Measurements from ENCODE around the gene BRI3. TPM values are rescaled to one million over a fixed set of nuclear protein-coding genes. Genes with fewer than 3 reads are reported as not detected.

The BRI3 gene
- total RNA-seq, 1 experiment from 2014 or later: 344 TPM

DNA sequence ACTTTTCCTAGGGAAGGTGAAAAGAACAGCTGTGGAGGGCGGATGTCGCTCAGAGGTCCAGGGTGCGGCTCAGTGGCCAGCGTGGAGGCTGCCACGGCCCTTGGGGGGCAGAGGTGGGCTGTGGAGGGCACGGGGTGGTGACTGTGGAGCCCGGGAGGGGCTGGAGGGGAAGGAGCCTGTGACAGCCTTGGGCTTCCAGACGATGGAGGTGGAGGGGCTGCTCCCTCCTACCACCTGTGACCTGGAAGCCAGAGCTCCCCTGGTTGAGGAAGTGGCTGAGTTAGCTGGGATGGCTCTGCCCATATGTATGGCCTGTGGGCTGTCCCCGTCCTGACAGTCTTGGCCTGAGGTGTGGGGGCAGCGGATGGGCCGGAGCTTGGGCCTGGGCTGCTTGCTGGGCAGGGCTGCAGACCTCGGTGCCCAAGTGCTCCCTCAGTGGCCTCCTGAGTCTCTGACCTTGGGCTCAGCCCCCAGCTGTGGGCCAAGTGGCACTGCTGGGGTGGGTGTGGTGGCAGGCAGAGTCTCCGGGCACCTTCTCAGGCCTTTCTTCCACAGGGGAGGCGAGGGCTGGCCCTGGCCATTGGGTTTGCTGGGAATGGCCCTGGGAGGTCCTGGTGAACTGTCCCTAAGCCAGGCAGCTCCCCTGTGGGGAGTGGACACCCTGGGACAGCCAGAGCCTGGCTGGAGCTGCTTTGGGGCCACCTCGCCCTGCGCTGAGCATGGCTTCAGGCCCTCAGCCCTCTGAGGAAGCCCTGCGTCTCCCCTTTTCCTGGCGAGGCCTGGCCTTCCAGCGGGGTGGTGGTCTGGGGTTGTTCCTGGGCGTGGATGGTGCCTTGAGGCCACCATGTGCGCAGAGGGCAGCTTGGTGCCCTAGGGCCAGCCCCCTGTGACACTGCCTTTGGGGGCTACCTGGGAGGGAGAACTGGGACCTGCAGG, 3.9 kb downstream of the BRI3 start:
- in situ Hi-C loops (cut with HindIII; ENCODE audit: low pct_unique_long_range_greater_than_20kb, low sequenced_read_pairs): loop anchor here (25.0 kb wide), 1 partner anchor 102 kb away; no protein-coding TSS in a partner anchor
- no peak for ATAC-seq
- H3K27me3 ChIP-seq (ENCODE audit: control insufficient read depth, insufficient read depth, low read length): no peaks in the 10 kb centered on the region
- CTCF ChIA-PET: interaction anchor here (0.5 kb wide), 1 partner anchor 20 kb away, joined by 3 read pairs; no protein-coding TSS in a partner anchor
- intact Hi-C loops (cut with micrococcal nuclease; ENCODE audit: unreplicated experiment): no loop called here
- H3K9me3 ChIP-seq (ENCODE audit: control insufficient read depth, insufficient read depth, low read depth, low read length): no peaks in the 10 kb centered on the region
- H3K4me3 ChIP-seq (ENCODE audit: low read depth in 2 of 2, low read length in 2 of 2): peak overlapping the region; percentile 89 to 90
- TF ChIP-seq SIN3A (IDR thresholded peaks at IDR 0.05; ENCODE audit: borderline replicate concordance, insufficient read depth, low read depth, low read length): no peak
- peak; percentile 35; the same call in 1 of the 2 replicates for TF ChIP-seq POLR2AphosphoS5 (IDR thresholded peaks at IDR 0.05; ENCODE audit: low read depth, low read length)
- H3K36me3 ChIP-seq (ENCODE audit: control insufficient read depth, insufficient read depth, low read length): peaks cover 4% of the 10 kb centered on the region
- H3K27ac ChIP-seq (ENCODE audit: low read length): peak overlapping the region; percentile 98
- POLR2A ChIA-PET: no interaction called here
- H3K4me1 ChIP-seq (ENCODE audit: control insufficient read depth, insufficient read depth, low read length): peaks cover 52% of the 10 kb centered on the region
- no TSS peak for BruUV-seq (replicated peaks)
- no peak for DNase-seq (ENCODE audit: low read depth, low spot score)

GRCh38 chr7:98286093-98286539, 4.6 kb downstream of the BRI3 start:
- POLR2A ChIA-PET: no interaction called here

DNA sequence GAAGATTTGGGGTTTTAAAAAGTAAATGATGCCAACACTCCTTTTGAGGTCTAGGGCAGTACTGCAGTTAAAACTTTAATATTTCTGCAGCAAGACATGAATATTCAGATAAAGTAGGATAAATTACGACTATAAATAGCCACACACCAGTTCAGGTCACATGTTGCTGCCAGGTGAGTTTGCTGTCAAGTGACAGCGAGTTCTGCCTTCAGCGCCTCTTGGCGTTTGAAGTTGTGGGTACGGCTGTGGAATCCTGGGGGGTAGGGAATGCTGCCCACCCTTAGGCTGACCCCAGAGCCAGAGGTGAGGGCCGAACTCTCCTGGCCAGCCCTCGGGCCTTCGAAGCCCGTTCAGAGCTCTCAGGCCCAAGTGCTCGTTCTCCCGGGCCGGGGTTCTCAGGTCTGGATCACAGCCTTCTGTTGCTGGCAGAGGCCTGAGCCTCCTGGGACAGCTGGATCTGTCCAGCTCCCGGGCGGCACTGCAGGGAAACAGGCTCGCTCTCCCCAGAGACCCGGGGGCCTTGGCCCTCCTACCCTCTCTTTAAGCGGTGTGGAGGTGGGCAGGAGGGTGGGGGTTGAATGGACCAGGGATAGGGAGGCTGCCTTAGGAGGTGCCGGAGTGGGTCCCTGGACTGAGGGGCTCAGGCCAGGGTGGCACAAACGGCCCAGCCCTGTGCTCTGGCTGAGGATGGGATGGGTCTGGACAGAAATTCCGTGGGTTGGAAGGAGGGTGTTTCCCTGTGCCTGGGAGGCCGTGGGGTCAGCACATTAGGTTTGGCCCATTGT, 5.4 kb downstream of the BRI3 start:
- no peaks in the 10 kb centered on the region for H3K9me3 ChIP-seq (ENCODE audit: control insufficient read depth, insufficient read depth, low read depth, low read length)
- intact Hi-C loops (cut with micrococcal nuclease; ENCODE audit: unreplicated experiment): no loop called here
- ATAC-seq (no peak), DNase-seq (ENCODE audit: low read depth, low spot score) (no peak)
- in situ Hi-C loops (cut with HindIII; ENCODE audit: low pct_unique_long_range_greater_than_20kb, low sequenced_read_pairs): loop anchor here (25.0 kb wide), 1 partner anchor 100 kb away; no protein-coding TSS in a partner anchor
- TF ChIP-seq SIN3A (IDR thresholded peaks at IDR 0.05; ENCODE audit: borderline replicate concordance, insufficient read depth, low read depth, low read length) (0 out of 2 replicates have a peak, but pooled peaks have one; percentile 47), POLR2AphosphoS5 (IDR thresholded peaks at IDR 0.05; ENCODE audit: low read depth, low read length) (no peak; the same call in 1 of the 2 replicates), TCF7L2 (IDR thresholded peaks at IDR 0.05; ENCODE audit: low read depth, low read length) (no peak), REST (IDR thresholded peaks at IDR 0.05; ENCODE audit: insufficient read depth in 1 of 2, low read depth in 2 of 2, low read length in 1 of 2) (peak in 1 of 2 experiments; percentile 43; a peak in 1 of 4 replicates), CTCF (IDR thresholded peaks at IDR 0.05) (no peak)
- ChIA-PET POLR2A (no interaction called here), CTCF (interaction anchor here (0.6 kb wide), 2 partner anchors 18 to 114 kb away, joined by 3 read pairs; partner anchors contain the start of gene BAIAP2L1)
- peaks cover 4% of the 10 kb centered on the region for H3K36me3 ChIP-seq (ENCODE audit: control insufficient read depth, insufficient read depth, low read length)
- peaks cover 61% of the 10 kb centered on the region for H3K4me1 ChIP-seq (ENCODE audit: control insufficient read depth, insufficient read depth, low read length)
- H3K27ac ChIP-seq (ENCODE audit: low read length): peak overlapping the region; percentile 98
- H3K27me3 ChIP-seq (ENCODE audit: control insufficient read depth, insufficient read depth, low read length): no peaks in the 10 kb centered on the region
- no TSS peak for BruUV-seq (replicated peaks)
- H3K4me3 ChIP-seq (ENCODE audit: low read depth in 2 of 2, low read length in 2 of 2): no peak overlapping the region

More at GRCh38 chr7:98286093-98286539, 4.6 kb downstream of the BRI3 start:
- intact Hi-C loops (cut with micrococcal nuclease; ENCODE audit: unreplicated experiment): no loop called here
- no peak for DNase-seq (ENCODE audit: low read depth, low spot score)
- peaks cover 56% of the 10 kb centered on the region for H3K4me1 ChIP-seq (ENCODE audit: control insufficient read depth, insufficient read depth, low read length)
- peak overlapping the region; percentile 98 for H3K27ac ChIP-seq (ENCODE audit: low read length)
- no peaks in the 10 kb centered on the region for H3K9me3 ChIP-seq (ENCODE audit: control insufficient read depth, insufficient read depth, low read depth, low read length)
- H3K4me3 ChIP-seq (ENCODE audit: low read depth in 2 of 2, low read length in 2 of 2): peak overlapping the region in 1 of 2 experiments; percentile 90; a peak in 2 of 4 replicates
- BruUV-seq (replicated peaks): no TSS peak
- peak; percentile 1; the same call in 1 of the 2 replicates for ATAC-seq
- no peak for TF ChIP-seq TCF7L2 (IDR thresholded peaks at IDR 0.05; ENCODE audit: low read depth, low read length)
- in situ Hi-C loops (cut with HindIII; ENCODE audit: low pct_unique_long_range_greater_than_20kb, low sequenced_read_pairs): loop anchor here (25.0 kb wide), 1 partner anchor 101 kb away; no protein-coding TSS in a partner anchor
- peaks cover 4% of the 10 kb centered on the region for H3K36me3 ChIP-seq (ENCODE audit: control insufficient read depth, insufficient read depth, low read length)
- no peaks in the 10 kb centered on the region for H3K27me3 ChIP-seq (ENCODE audit: control insufficient read depth, insufficient read depth, low read length)
- CTCF ChIA-PET: no interaction called here
